ENCODE measurements around the gene RANBP3. TPM values are rescaled to one million over a fixed set of nuclear protein-coding genes. Genes with fewer than 3 reads are reported as not detected.
"Not testable (repeated sequence)": the region's sequence is repeated elsewhere in the genome, so short reads cannot be mapped to it uniquely, and the experiment has no call there.

Gene RANBP3
- total RNA-seq, 4 donors from 2014 or later = 57.8 to 148 (median 82.7) TPM

GRCh38 chr19:5966215-5966614, 11.7 kb downstream of the RANBP3 start:
- H3K36me3 ChIP-seq = no peaks in the 10 kb centered on the region
- 72 to 79% methylated on average over 8 of the region's 8 CpGs for WGBS, 2 donors
- intact Hi-C loops (cut with DNase I) = loop anchor here (10.0 kb wide), 1 partner anchor 161 kb away; the partner anchor contains the start of gene NRTN
- H3K4me1 ChIP-seq = peaks cover 40 to 60% of the 10 kb centered on the region in 2 donors
- H3K4me3 ChIP-seq (replicated peaks in 1 of 3) = no peak overlapping the region
- H3K27ac ChIP-seq = peak overlapping the region in 1 of 3 donors; percentile 8
- H3K9me3 ChIP-seq = no peaks in the 10 kb centered on the region
- no peak for DNase-seq
- H3K27me3 ChIP-seq = no peaks in the 10 kb centered on the region
- no peak for TF ChIP-seq POLR2A (IDR thresholded peaks at IDR 0.05)
- TF ChIP-seq, protein P1, sequence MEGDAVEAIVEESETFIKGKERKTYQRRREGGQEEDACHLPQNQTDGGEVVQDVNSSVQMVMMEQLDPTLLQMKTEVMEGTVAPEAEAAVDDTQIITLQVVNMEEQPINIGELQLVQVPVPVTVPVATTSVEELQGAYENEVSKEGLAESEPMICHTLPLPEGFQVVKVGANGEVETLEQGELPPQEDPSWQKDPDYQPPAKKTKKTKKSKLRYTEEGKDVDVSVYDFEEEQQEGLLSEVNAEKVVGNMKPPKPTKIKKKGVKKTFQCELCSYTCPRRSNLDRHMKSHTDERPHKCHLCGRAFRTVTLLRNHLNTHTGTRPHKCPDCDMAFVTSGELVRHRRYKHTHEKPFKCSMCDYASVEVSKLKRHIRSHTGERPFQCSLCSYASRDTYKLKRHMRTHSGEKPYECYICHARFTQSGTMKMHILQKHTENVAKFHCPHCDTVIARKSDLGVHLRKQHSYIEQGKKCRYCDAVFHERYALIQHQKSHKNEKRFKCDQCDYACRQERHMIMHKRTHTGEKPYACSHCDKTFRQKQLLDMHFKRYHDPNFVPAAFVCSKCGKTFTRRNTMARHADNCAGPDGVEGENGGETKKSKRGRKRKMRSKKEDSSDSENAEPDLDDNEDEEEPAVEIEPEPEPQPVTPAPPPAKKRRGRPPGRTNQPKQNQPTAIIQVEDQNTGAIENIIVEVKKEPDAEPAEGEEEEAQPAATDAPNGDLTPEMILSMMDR (IDR thresholded peaks at IDR 0.05) = no peak

- 96 to 99% methylated on average over 4 of the region's 5 CpGs for WGBS, 2 donors
- Histone ChIP-seq H3K9me3 (no peaks in the 10 kb centered on the region), H3K36me3 (no peaks in the 10 kb centered on the region), H3K27ac (no peak overlapping the region), H3K4me3 (replicated peaks in 1 of 3) (no peak overlapping the region), H3K4me1 (peaks cover 51 to 67% of the 10 kb centered on the region in 2 donors), H3K27me3 (no peaks in the 10 kb centered on the region)
- TF ChIP-seq, protein P1 (IDR thresholded peaks at IDR 0.05) = no peak
- TF ChIP-seq POLR2A (IDR thresholded peaks at IDR 0.05) = no peak
- DNase-seq = no peak
- intact Hi-C loops (cut with DNase I) = loop anchor here (10.0 kb wide), 1 partner anchor 160 kb away; the partner anchor contains the start of gene NRTN
Measured at GRCh38 chr19:5964816-5965565, 12.9 kb downstream of the RANBP3 start.

GRCh38 chr19:5963855-5964254, 14.1 kb downstream of the RANBP3 start:
- Histone ChIP-seq H3K9me3 (no peaks in the 10 kb centered on the region), H3K27me3 (no peaks in the 10 kb centered on the region), H3K4me1 (peaks cover 49 to 63% of the 10 kb centered on the region in 2 donors), H3K27ac (no peak overlapping the region), H3K4me3 (replicated peaks in 1 of 3) (no peak overlapping the region), H3K36me3 (no peaks in the 10 kb centered on the region)
- TF ChIP-seq POLR2A (IDR thresholded peaks at IDR 0.05) = no peak
- TF ChIP-seq, protein P1 (IDR thresholded peaks at IDR 0.05) = no peak
- 90 to 96% methylated on average over 7 of the region's 7 CpGs for WGBS, 2 donors
- intact Hi-C loops (cut with DNase I) = loop anchor here (10.0 kb wide), 1 partner anchor 159 kb away; the partner anchor contains the start of gene NRTN
- DNase-seq = no peak

DNA sequence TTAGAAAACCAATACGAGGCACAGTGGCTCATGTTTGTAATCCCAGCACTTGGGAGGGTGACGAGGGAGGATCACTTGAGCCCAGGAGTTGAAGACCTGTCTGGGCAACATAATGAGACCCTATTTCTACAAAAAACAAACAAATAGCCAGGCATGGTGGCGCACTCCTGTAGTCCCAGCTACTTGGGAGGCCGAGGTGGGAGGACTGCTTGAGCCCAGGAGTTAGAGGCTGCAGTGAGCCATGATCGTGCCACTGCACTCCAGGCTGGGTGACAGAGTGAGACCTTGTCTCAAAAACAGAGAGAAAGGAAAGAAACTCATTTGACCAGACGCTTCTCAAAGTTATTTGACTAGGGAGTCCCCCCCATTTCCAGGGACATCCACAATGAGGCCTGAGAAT, 14.7 kb downstream of the RANBP3 start:
- WGBS, 2 donors = 85 to 94% methylated on average over 6 of the region's 6 CpGs
- Histone ChIP-seq H3K27ac (peak overlapping the region in 2 of 3 donors; percentile 42 to 55), H3K4me1 (peaks cover 43 to 57% of the 10 kb centered on the region in 2 donors)
- intact Hi-C loops (cut with DNase I) = loop anchor here (10.0 kb wide), 1 partner anchor 158 kb away; the partner anchor contains the start of gene NRTN
- H3K27me3 ChIP-seq; DNase-seq; H3K9me3 ChIP-seq; H3K36me3 ChIP-seq; H3K4me3 ChIP-seq (replicated peaks in 1 of 3): not testable (repeated sequence)

DNA sequence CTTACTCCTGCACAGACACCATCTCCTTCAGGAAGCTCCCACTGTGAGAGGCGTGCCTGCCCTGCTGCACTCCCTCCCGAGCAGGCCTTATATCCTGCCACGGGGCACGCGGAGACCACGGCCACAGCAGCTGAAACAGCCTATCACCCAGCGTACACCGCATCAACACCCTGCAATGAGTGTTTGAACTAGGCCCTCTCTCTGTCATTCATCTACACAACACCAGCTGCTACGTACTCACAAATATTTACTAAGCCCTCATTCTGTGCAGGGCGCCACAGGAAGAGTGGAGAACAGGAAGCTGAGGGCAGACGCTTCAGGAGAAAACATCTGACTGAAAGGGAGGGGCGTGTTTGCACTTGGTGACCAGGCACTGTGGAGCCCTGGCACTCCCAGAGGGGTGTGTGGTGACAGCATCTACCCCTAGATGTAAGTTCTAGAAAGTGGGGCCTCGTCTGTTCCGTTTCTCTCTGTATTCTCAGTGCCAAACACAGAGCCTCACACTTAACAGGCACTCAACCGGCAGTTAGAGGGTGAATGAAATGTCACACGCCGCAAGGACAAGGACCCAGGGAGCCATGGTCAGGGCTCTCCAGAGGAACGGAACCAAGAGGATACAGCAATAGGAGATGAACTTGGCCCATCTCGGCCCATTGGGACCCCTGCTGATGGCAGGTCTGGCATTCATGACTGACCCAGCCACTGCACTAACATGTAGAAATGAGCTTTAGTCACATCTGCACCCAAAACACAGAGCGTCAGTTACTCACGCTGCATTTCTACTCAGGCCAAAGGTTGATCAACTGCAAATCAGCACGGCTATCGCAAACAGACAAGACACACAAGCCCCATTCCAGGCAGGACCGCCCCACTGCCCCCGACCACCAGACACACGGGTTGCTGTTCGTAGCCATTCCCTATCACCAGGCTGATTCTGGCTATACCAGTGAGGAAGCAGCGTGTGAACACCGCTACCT, 15.7 kb downstream of the RANBP3 start:
- Histone ChIP-seq H3K4me3 (replicated peaks in 1 of 3) (no peak overlapping the region), H3K27me3 (no peaks in the 10 kb centered on the region), H3K9me3 (no peaks in the 10 kb centered on the region), H3K4me1 (peaks cover 34 to 47% of the 10 kb centered on the region in 2 donors), H3K27ac (peak overlapping the region in 2 of 3 donors; percentile 42 to 55), H3K36me3 (no peaks in the 10 kb centered on the region)
- intact Hi-C loops (cut with DNase I) = loop anchor here (10.0 kb wide), 1 partner anchor 157 kb away; the partner anchor contains the start of gene NRTN
- 43 to 46% methylated on average over 25 to 29 of the region's 29 CpGs for WGBS, 2 donors
- TF ChIP-seq, protein P1 (IDR thresholded peaks at IDR 0.05) = no peak
- no peak for TF ChIP-seq POLR2A (IDR thresholded peaks at IDR 0.05)
- DNase-seq = peak; percentile 54 to 61

- H3K36me3 ChIP-seq; H3K4me3 ChIP-seq (replicated peaks in 1 of 3); DNase-seq; H3K9me3 ChIP-seq; H3K27me3 ChIP-seq: not testable (repeated sequence)
- WGBS, 2 donors = 48 to 59% methylated on average over 5 to 6 of the region's 6 CpGs
- Histone ChIP-seq H3K27ac (peak overlapping the region in 2 of 3 donors; percentile 42 to 55), H3K4me1 (peaks cover 36 to 45% of the 10 kb centered on the region in 2 donors)
- intact Hi-C loops (cut with DNase I) = loop anchor here (10.0 kb wide), 1 partner anchor 157 kb away; the partner anchor contains the start of gene NRTN
Measured at GRCh38 chr19:5961641-5961968, 16.3 kb downstream of the RANBP3 start.

Data from thyroid gland (tissue), 4 donors.